ENCODE data around the gene NDUFV1.

DNA sequence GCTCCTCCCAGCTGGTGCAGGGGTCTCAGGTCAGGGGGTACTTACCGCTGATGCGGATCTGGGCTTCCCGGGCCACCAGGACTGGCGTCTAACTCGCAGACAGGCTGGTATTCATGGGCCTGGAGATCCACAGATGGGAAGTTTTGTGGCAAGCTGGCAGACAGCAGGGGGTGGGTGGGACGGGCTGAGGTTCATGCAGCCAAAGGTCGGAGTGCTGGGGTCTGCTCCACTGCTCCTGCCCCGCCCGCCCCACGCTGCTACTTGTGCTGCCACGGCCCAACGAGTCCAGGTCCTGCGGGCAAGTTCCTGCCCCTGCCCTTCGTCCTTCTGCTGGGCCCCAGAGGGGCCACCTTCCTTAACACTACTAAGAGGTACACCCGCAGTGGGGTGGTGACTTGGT, 40.7 kb downstream of the NDUFV1 start:
- TF ChIP-seq, protein P1, sequence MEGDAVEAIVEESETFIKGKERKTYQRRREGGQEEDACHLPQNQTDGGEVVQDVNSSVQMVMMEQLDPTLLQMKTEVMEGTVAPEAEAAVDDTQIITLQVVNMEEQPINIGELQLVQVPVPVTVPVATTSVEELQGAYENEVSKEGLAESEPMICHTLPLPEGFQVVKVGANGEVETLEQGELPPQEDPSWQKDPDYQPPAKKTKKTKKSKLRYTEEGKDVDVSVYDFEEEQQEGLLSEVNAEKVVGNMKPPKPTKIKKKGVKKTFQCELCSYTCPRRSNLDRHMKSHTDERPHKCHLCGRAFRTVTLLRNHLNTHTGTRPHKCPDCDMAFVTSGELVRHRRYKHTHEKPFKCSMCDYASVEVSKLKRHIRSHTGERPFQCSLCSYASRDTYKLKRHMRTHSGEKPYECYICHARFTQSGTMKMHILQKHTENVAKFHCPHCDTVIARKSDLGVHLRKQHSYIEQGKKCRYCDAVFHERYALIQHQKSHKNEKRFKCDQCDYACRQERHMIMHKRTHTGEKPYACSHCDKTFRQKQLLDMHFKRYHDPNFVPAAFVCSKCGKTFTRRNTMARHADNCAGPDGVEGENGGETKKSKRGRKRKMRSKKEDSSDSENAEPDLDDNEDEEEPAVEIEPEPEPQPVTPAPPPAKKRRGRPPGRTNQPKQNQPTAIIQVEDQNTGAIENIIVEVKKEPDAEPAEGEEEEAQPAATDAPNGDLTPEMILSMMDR (IDR thresholded peaks at IDR 0.05), result no peak
- TF ChIP-seq EZH2 (IDR thresholded peaks at IDR 0.05; ENCODE audit: borderline replicate concordance, insufficient read depth, low read depth, low read length, poor library complexity, severe bottlenecking), result no peak
